Measurements from ENCODE around the gene STAT4.

STAT4 gene

GRCh38 chr2:191064590-191064989, 86.2 kb downstream of the STAT4 start:
- no peaks in the 10 kb centered on the region for H3K27me3 ChIP-seq (ENCODE audit: control insufficient read depth in 1 of 2, insufficient read depth in 1 of 2, low read length in 2 of 2)
- no peak overlapping the region for H3K27ac ChIP-seq (ENCODE audit: low read length, poor library complexity, severe bottlenecking)
- no peak overlapping the region for H3K4me3 ChIP-seq (ENCODE audit: insufficient read depth in 1 of 2, low read depth in 1 of 2, low read length in 2 of 2)
- no peak overlapping the region for H3K4me2 ChIP-seq (ENCODE audit: low read length, poor library complexity, severe bottlenecking)
- no peak overlapping the region for H2BK15ac ChIP-seq (ENCODE audit: low read depth, poor library complexity, severe bottlenecking)
- no peak overlapping the region for H2AFZ ChIP-seq (ENCODE audit: low read depth, low read length)
- no peak overlapping the region for H2BK120ac ChIP-seq (ENCODE audit: low read depth, low read length)
- H2BK5ac ChIP-seq (ENCODE audit: low read depth, low read length, poor library complexity, severe bottlenecking), result no peak overlapping the region
- no peak overlapping the region for H3K23ac ChIP-seq (ENCODE audit: low read length in 2 of 2)
- no peak for DNase-seq
- H3K9me3 ChIP-seq (ENCODE audit: control insufficient read depth, low read length), result no peaks in the 10 kb centered on the region
- H3K79me1 ChIP-seq (replicated peaks; ENCODE audit: low read length, poor library complexity, severe bottlenecking), result no peaks in the 10 kb centered on the region
- H3K14ac ChIP-seq (ENCODE audit: low read length in 2 of 2), result no peak overlapping the region
- no peak overlapping the region for H2AK5ac ChIP-seq (ENCODE audit: low read length, severe bottlenecking)
- H4K8ac ChIP-seq (ENCODE audit: low read length), result no peak overlapping the region
- H4K91ac ChIP-seq (ENCODE audit: low read length), result no peak overlapping the region
- WGBS, result 95% methylated on average over 9 of the region's 9 CpGs
- H3K9ac ChIP-seq (ENCODE audit: low read length), result no peak overlapping the region
- no peak overlapping the region for H3K18ac ChIP-seq (ENCODE audit: low read depth in 1 of 2, low read length in 2 of 2)
- no peak overlapping the region for H2BK12ac ChIP-seq (ENCODE audit: low read length in 2 of 2)
- H3K4ac ChIP-seq (ENCODE audit: low read depth in 1 of 2, low read length in 2 of 2), result no peak overlapping the region
- H3K4me1 ChIP-seq (ENCODE audit: control insufficient read depth, insufficient read depth, low read depth, low read length), result no peaks in the 10 kb centered on the region
- H3K36me3 ChIP-seq (ENCODE audit: control insufficient read depth in 1 of 2, insufficient read depth in 2 of 2, low read depth in 1 of 2, low read length in 2 of 2), result peaks cover 0 to 4% of the 10 kb centered on the region in 2 experiments

DNA sequence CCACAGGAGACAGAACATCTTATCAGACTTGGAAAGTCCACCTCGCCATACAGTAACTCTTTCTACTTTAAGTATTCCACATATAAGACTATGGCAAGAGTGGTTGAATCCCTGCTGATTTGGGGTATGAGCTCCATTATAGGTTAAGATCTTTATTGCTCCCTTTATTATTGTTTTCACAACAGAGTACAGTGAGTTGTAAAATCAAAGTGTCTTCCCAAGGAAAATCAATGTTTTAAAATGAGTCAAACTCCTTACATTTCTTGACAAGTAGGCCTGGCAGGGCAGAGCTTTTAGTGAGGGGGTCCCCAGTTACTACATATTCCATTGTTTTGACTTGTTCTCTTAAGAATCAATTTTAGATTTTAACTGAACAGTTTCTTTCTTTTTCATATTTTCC, 87.2 kb downstream of the STAT4 start:
- H3K4ac ChIP-seq (ENCODE audit: low read depth in 1 of 2, low read length in 2 of 2), result no peak overlapping the region
- H3K27ac ChIP-seq (ENCODE audit: low read length, poor library complexity, severe bottlenecking), result no peak overlapping the region
- no peak overlapping the region for H3K18ac ChIP-seq (ENCODE audit: low read depth in 1 of 2, low read length in 2 of 2)
- no peak overlapping the region for H3K4me3 ChIP-seq (ENCODE audit: insufficient read depth in 1 of 2, low read depth in 1 of 2, low read length in 2 of 2)
- no peaks in the 10 kb centered on the region for H3K4me1 ChIP-seq (ENCODE audit: control insufficient read depth, insufficient read depth, low read depth, low read length)
- no peak overlapping the region for H3K4me2 ChIP-seq (ENCODE audit: low read length, poor library complexity, severe bottlenecking)
- H2BK15ac ChIP-seq (ENCODE audit: low read depth, poor library complexity, severe bottlenecking), result no peak overlapping the region
- H4K91ac ChIP-seq (ENCODE audit: low read length), result no peak overlapping the region
- no peak for DNase-seq
- H3K79me1 ChIP-seq (replicated peaks; ENCODE audit: low read length, poor library complexity, severe bottlenecking), result no peaks in the 10 kb centered on the region
- H2AK5ac ChIP-seq (ENCODE audit: low read length, severe bottlenecking), result no peak overlapping the region
- no peak overlapping the region for H2BK120ac ChIP-seq (ENCODE audit: low read depth, low read length)
- H3K9me3 ChIP-seq (ENCODE audit: control insufficient read depth, low read length), result no peaks in the 10 kb centered on the region
- peaks cover 0 to 4% of the 10 kb centered on the region in 2 experiments for H3K36me3 ChIP-seq (ENCODE audit: control insufficient read depth in 1 of 2, insufficient read depth in 2 of 2, low read depth in 1 of 2, low read length in 2 of 2)
- no peak overlapping the region for H3K23ac ChIP-seq (ENCODE audit: low read length in 2 of 2)
- no peak overlapping the region for H3K14ac ChIP-seq (ENCODE audit: low read length in 2 of 2)
- no peak overlapping the region for H2AFZ ChIP-seq (ENCODE audit: low read depth, low read length)
- H2BK5ac ChIP-seq (ENCODE audit: low read depth, low read length, poor library complexity, severe bottlenecking), result no peak overlapping the region
- H2BK12ac ChIP-seq (ENCODE audit: low read length in 2 of 2), result no peak overlapping the region
- H3K9ac ChIP-seq (ENCODE audit: low read length), result no peak overlapping the region
- H3K27me3 ChIP-seq (ENCODE audit: control insufficient read depth in 1 of 2, insufficient read depth in 1 of 2, low read length in 2 of 2), result no peaks in the 10 kb centered on the region
- WGBS, result no CpG with 5 or more reads among the region's 1 CpG
- H4K8ac ChIP-seq (ENCODE audit: low read length), result no peak overlapping the region

GRCh38 chr2:191061381-191061980, 89.3 kb downstream of the STAT4 start:
- H2AFZ ChIP-seq (ENCODE audit: low read depth, low read length), result no peak overlapping the region
- H3K79me1 ChIP-seq (replicated peaks; ENCODE audit: low read length, poor library complexity, severe bottlenecking), result no peaks in the 10 kb centered on the region
- peaks cover 0 to 4% of the 10 kb centered on the region in 2 experiments for H3K36me3 ChIP-seq (ENCODE audit: control insufficient read depth in 1 of 2, insufficient read depth in 2 of 2, low read depth in 1 of 2, low read length in 2 of 2)
- no peak overlapping the region for H3K23ac ChIP-seq (ENCODE audit: low read length in 2 of 2)
- no peak overlapping the region for H2BK12ac ChIP-seq (ENCODE audit: low read length in 2 of 2)
- no peak overlapping the region for H2BK120ac ChIP-seq (ENCODE audit: low read depth, low read length)
- WGBS, result 96% methylated on average over 4 of the region's 4 CpGs
- no peak overlapping the region for H3K18ac ChIP-seq (ENCODE audit: low read depth in 1 of 2, low read length in 2 of 2)
- H3K4me1 ChIP-seq (ENCODE audit: control insufficient read depth, insufficient read depth, low read depth, low read length), result no peaks in the 10 kb centered on the region
- no peak overlapping the region for H3K4me3 ChIP-seq (ENCODE audit: insufficient read depth in 1 of 2, low read depth in 1 of 2, low read length in 2 of 2)
- no peak overlapping the region for H3K14ac ChIP-seq (ENCODE audit: low read length in 2 of 2)
- H4K91ac ChIP-seq (ENCODE audit: low read length), result no peak overlapping the region
- no peaks in the 10 kb centered on the region for H3K27me3 ChIP-seq (ENCODE audit: control insufficient read depth in 1 of 2, insufficient read depth in 1 of 2, low read length in 2 of 2)
- DNase-seq, result no peak
- H3K27ac ChIP-seq (ENCODE audit: low read length, poor library complexity, severe bottlenecking), result no peak overlapping the region
- H3K4me2 ChIP-seq (ENCODE audit: low read length, poor library complexity, severe bottlenecking), result no peak overlapping the region
- no peaks in the 10 kb centered on the region for H3K9me3 ChIP-seq (ENCODE audit: control insufficient read depth, low read length)
- no peak overlapping the region for H3K9ac ChIP-seq (ENCODE audit: low read length)
- no peak overlapping the region for H3K4ac ChIP-seq (ENCODE audit: low read depth in 1 of 2, low read length in 2 of 2)
- no peak overlapping the region for H2BK15ac ChIP-seq (ENCODE audit: low read depth, poor library complexity, severe bottlenecking)
- H2BK5ac ChIP-seq (ENCODE audit: low read depth, low read length, poor library complexity, severe bottlenecking), result no peak overlapping the region
- no peak overlapping the region for H2AK5ac ChIP-seq (ENCODE audit: low read length, severe bottlenecking)
- H4K8ac ChIP-seq (ENCODE audit: low read length), result no peak overlapping the region

GRCh38 chr2:191059308-191059707, 91.5 kb downstream of the STAT4 start:
- DNase-seq, result no peak
- Histone ChIP-seq H3K9me3 (ENCODE audit: control insufficient read depth, low read length) (no peaks in the 10 kb centered on the region), H3K4me3 (ENCODE audit: insufficient read depth in 1 of 2, low read depth in 1 of 2, low read length in 2 of 2) (no peak overlapping the region), H3K27ac (ENCODE audit: low read length, poor library complexity, severe bottlenecking) (no peak overlapping the region), H3K36me3 (ENCODE audit: control insufficient read depth in 1 of 2, insufficient read depth in 2 of 2, low read depth in 1 of 2, low read length in 2 of 2) (peaks cover 0 to 4% of the 10 kb centered on the region in 2 experiments), H3K9ac (ENCODE audit: low read length) (no peak overlapping the region), H2BK12ac (ENCODE audit: low read length in 2 of 2) (no peak overlapping the region), H2AK5ac (ENCODE audit: low read length, severe bottlenecking) (no peak overlapping the region), H3K18ac (ENCODE audit: low read depth in 1 of 2, low read length in 2 of 2) (no peak overlapping the region), H4K8ac (ENCODE audit: low read length) (no peak overlapping the region), H3K14ac (ENCODE audit: low read length in 2 of 2) (no peak overlapping the region), H4K91ac (ENCODE audit: low read length) (no peak overlapping the region), H2BK120ac (ENCODE audit: low read depth, low read length) (no peak overlapping the region), H2BK5ac (ENCODE audit: low read depth, low read length, poor library complexity, severe bottlenecking) (no peak overlapping the region), H2BK15ac (ENCODE audit: low read depth, poor library complexity, severe bottlenecking) (no peak overlapping the region), H3K23ac (ENCODE audit: low read length in 2 of 2) (no peak overlapping the region), H2AFZ (ENCODE audit: low read depth, low read length) (no peak overlapping the region), H3K27me3 (ENCODE audit: control insufficient read depth in 1 of 2, insufficient read depth in 1 of 2, low read length in 2 of 2) (no peaks in the 10 kb centered on the region), H3K4me2 (ENCODE audit: low read length, poor library complexity, severe bottlenecking) (no peak overlapping the region), H3K4me1 (ENCODE audit: control insufficient read depth, insufficient read depth, low read depth, low read length) (no peaks in the 10 kb centered on the region), H3K79me1 (replicated peaks; ENCODE audit: low read length, poor library complexity, severe bottlenecking) (no peaks in the 10 kb centered on the region), H3K4ac (ENCODE audit: low read depth in 1 of 2, low read length in 2 of 2) (no peak overlapping the region)
- 91% methylated on average over 3 of the region's 3 CpGs for WGBS

All from mesenchymal stem cell (in vitro differentiated cells and primary cell).